Activated CD4-positive, alpha-beta T cell treated with anti-CD3 and anti-CD28 coated beads for 48 hours (primary cell): ENCODE results near the gene RALGPS2.
"Not testable (repeated sequence)": the region's sequence is repeated elsewhere in the genome, so short reads cannot be mapped to it uniquely, and the experiment has no call there.

ENCODE experiments used
- DNase-seq: peaks from one replicate; pipeline ENCODE4 v3.0.0-alpha.2; 2020

Gene RALGPS2

DNA sequence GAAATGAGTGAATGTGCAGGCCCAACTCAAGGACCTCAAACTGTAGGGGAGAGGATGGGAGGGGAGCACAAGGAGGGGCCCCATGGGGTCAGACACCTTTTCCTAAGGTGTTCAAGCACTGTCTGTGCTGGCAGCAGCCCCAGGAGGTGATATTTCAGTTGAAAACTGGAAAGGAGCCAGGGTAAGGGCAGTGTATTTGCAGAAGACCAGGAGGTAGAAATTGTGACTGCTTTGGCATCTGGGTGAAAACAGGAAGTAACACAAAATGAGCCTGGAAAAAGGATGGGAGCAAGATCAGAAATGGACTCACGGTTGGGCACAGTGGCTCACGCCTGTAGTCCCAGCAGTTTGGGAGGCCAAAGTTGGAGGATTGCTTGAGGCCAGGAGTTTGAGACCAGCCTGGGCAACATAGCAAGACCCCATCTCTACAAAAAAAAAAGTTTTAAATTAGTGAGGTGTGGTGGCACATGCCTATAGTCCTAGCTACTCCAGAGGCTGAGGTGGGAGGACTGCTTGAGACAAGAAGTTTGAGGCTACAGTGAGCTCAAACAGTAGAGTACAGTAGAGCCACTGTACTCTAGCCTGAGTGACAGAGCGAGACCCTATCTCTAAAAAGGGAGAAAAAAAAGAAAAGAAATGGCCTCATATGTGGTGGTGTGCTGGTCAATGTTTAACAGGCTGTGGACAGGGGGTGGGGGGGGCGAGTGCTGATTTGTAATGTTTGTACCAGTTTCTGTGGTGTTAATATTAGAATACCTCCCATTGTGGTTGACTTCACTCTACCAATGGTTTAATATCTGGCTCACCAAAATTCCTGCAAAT is 222.0 kb downstream of the RALGPS2 start:
- no peak for DNase-seq

GRCh38 chr1:178947677-178947981 is 222.6 kb downstream of the RALGPS2 start:
- no peak for DNase-seq

DNA sequence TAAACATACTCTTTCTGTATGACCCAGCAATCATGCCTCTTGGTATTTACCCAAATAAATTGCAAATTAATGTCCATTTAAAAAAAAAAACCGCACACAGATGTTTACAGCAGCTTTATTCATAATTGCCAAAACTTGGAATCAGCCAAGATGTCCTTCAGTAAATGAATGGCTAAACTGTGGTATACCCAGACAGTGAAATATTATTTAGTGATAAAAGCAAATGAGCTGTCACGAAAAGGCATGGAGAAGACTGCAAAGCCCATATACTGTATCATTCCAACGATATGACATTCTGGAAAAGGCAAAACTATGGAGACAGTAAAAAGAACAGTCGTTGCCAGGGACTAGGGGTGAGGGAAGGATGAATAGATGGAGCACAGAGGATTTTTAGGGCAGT is 223.6 kb downstream of the RALGPS2 start:
- no peak for DNase-seq

DNA sequence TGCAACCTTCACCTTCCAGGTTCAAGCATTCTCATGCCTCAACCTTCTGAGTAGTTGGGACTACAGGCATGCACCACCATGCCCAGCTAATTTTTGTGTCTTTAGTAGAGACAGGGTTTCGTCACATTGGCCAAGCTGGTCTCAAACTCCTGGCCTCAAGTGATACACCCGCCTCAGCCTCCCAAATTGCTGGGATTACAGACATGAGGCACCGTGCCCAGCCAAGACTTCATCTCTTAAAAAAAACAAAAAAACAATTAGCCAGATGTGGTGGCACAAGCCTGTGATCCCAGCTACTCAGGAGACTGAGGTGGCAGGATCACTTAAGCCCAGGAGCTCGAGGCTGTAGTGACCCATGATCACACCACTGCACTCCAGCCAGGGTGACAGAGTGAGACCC is 224.8 kb downstream of the RALGPS2 start:
- not testable (repeated sequence) for DNase-seq

DNA sequence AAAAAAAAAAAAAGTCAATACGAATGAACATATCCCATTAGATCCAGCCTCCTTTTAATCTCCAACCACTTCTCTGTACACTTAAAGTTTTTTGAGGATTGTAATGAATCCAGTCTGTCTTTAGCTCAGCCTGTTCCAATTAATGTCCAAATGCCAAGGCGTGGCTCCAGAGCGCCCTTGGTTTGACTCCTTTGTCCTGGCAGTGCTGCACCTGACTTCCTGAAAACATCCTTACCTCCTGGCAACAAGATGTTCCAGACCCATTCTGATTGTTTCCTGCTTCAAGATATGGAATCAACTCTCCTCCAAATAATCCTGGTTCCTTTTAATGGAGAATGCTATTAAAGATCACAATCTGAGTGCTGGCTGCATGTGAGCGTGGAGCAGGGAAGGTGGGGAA is 226.6 kb downstream of the RALGPS2 start:
- DNase-seq, result no peak

DNA sequence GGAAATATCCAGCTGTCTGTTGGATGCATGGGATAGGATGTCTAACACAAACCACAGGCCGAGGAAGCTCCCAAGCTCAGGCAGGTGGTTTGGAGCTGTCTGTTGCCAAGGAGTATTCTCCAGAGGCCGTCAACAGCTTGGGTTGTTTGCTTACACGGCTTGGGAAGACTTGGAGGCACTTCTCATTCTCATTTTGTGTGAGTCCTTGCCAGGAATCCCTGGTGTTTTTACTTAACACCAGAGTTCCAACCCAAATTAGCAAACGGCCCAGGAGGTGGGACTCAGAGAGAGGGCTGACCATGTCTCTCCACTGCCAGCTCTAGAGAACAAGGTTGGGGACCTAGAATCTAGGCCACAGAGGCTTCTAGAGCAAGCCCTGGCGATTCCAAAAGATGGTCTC is 228.0 kb downstream of the RALGPS2 start:
- DNase-seq, result no peak

DNA sequence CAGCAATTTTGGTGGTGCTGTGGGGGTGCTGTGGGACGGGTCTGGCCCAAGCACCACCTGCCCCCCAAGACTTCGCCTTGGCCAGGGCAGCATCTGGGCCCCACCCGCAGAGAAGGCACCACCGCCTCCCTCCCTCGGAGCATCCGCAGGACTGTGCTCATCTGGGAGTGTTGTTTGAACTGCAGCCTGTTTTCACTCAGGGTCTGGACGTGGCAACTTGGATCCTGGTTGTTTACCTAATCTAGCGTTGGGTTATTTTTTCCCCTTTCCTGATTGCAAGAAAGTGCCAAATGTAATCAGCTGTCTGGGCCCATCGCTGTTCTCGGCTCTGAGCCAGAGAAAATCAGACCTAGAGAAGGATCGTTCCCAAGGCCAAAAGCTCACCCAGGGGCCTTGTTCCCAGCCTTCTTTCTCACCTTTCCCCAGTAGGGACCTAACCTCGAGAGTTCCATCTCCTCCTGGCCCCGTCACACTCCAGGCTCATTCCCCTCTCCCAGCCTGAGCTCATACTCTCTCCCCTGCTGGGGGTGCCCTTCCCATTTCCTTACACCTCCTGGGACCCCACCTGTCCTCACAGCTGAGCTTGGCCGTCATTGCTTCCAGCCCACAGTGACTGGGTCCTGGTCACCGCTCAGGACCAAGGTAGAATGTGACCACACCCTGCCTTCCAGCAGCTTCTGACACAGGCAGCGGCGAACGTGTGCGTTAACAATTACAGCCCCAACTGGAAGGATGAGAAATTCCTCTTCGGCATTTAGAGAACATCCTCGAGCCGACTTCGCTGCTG is 228.7 kb downstream of the RALGPS2 start:
- DNase-seq, result no peak

GRCh38 chr1:178954325-178954690 is 229.3 kb downstream of the RALGPS2 start:
- no peak for DNase-seq

GRCh38 chr1:178954937-178955336 is 229.9 kb downstream of the RALGPS2 start:
- no peak for DNase-seq

GRCh38 chr1:178955391-178955954 is 230.4 kb downstream of the RALGPS2 start:
- no peak for DNase-seq

DNA sequence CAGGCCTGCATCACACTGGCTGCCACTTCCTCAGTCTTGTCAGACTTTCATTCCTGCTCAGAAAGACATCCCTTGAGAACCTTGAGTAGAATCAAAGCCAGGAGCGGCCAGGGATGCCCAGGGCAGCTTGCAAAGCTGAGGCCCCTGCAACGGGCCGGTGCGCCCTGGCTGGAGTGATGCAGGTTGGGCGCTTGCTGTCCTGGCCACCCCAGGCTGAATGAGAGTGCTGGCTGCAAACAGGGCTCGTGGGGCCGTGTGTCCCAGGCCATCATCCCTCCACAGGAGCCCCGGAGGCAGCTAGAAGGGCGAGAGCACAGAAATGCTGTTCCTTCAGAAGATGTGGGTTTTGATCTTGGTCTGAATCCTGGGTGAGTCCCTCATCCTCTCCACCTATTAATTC is 233.4 kb downstream of the RALGPS2 start:
- DNase-seq, result no peak

DNA sequence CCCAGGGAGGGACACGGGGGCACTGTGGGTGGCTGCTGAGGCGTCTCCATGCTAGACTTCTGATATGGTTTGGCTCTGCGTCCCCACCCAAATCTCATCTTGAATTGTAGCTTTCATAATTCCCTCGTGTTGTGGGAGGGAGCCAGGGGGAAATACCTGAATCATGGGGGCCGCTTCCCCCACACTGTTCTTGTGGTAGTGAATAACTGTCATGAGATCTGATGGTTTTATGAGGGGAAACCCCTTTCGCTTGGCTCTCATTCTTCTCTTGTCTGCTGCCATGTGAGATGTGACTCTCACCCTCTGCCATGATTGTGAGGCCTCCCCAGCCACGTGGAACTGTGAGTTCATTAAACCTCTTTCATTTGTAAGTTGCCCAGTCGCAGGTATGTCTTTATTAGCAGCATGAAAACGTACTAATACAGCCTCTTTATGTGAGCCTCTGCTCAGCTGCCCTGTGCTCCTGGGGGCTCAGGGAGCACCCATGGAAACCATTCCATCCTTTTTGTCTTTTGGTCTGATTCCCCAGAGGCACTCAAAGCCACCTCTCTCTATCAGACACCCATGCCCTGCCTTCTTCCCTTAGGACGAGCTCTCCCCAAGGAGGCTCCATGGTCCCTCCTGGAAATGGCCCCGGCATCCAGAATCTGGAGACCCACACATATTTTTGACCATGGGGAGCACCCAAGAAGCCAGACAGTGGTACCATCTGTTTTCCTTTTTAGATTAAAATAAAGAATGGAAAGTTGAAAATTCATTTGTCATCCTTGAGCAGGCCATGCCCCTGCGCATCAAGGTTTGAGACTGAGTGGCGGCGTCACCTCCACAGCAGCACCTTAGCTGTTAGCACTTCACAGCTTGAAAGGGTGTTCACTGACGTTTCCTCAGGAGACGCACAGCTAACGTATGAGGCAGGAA is 234.8 kb downstream of the RALGPS2 start:
- peak; percentile 16 for DNase-seq

- no peak for DNase-seq
These were observed 235.6 kb downstream of the RALGPS2 start for GRCh38 chr1:178960482-178961240.

GRCh38 chr1:178961331-178961730 is 236.3 kb downstream of the RALGPS2 start:
- DNase-seq, result no peak

- DNase-seq, result no peak
These were observed 236.8 kb downstream of the RALGPS2 start for GRCh38 chr1:178961868-178962267.

DNA sequence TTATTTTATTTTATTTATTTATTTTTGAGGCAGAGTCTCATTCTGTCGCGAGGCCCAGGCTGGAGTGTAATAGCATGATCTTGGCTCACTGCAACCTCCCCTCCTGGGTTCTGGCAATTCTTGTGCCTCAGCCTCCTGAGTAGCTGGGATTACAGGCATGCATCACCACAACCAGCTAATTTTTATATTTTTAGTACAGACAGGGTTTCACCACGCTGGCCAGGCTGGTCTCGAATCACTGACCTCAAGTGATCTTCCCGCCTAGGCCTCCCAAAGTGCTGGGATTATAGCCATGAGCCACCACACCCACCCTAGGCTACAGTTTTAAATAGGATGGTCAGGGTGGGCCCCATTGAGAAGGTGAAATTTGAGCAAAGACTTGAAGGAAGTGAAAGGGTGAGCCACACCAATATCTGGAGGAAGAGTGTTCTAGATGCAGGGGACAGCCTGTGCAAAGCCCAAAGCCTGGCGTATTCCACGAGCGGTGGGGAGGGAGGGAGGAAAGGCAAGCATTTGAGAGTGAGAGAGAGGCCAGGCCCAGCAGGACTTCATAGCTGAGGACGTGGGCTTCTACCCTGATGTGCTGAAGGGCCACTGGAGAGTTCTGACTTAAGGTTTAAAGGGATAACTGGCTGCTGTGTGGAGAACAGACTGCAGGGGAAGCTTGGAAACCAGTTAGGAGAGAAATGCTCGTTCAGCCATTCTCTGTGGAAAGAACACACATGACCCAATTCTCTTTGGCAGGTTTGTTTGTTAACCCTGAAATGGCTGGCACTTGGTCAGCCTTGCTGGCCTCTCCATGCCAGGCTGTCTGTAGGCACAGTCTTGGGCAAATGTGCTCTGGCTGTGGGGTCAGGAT is 238.0 kb downstream of the RALGPS2 start:
- no peak for DNase-seq

DNA sequence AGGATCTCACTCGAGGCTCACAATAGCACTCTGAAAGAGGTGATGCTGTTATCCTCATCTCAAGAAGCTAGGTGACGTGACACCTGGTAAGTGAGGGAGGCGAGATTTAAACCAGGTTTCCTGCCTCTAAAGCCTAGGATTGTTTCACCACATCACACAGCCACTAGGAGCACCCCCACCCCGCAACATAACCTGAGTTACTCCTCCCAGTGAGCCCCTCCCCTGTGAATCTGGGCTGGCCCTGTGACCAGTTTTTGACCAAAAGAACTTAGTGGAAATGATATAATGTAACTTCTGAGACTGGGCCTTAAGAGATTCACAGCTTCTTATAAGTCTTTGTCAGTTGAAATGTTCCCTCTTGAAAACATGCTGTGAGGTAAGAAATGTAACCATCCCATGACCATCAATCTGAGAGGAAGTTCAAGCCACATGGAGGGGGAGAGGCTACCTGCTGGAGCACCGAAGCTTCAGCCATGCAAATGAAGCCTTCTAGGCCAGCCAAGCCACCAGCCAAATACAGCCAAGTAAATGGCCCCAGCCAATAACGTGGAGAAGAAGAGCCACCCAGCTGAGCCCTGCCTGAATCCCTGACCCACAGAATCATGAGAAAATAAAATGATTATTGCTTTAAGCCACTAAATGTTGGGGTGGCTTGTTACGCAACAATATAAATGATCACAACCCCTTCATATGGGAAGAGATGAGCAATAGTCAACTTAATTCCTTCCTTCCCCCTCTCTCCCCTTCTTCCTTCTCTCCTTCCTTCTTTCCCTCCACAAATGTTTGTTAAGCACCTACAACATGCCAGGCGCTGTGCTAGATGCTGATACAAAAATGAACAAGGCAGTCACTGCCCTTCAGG is 239.7 kb downstream of the RALGPS2 start:
- no peak for DNase-seq

DNA sequence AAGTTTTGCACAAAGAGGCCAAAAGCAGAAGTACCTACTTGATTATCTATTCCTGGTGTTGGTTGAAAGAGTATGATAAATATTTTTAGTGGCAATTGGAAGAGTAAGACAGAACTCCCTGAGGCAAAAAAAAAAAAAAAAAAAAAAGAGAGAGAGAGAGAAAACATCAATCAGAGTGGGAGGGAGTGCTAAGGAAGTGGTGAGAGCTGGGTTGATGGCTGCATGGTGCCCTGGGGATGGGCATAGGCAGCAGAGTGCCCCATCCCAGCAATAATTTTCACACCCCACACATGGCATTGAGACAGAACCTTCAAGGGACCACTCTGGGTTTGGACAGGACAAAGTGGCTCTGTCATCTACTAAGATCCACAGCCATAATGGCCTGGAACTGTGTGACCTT is 241.3 kb downstream of the RALGPS2 start:
- DNase-seq, result no peak

DNA sequence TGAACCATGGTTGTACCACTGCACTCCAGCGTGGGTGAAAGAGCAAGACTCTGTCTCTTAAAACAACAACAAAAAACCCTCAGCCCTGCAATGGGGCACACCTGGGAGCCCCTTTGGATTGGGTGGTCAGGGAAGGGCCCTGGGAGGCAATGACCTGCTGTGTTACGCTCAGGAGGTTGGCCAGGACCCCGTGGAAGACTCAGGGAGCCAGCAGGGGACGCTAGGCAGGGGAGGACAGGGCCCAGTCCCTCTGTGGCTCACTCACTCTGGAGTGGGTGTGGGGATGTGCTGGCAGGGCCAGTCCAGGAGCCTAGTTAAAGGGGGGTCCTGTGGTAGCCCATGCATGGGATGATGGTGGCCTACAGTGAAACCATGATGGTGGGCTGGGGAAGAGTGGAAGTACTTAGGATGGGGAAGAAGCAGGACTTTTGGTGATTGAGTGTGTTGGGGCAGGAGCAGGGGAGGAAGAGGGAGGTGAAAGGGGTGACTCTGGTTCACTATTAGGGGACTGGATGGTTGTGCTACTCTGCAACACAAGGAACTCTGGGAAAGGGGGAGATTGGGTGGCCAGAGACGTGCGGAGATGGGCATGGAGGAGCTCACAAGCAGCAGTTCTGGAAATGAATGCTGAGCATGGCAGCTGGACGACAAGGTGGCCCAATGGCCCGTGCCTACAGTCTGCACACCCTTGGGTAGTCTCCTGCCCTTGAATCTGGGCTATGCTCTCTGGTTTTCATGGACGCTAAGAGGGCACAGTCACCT is 244.4 kb downstream of the RALGPS2 start:
- DNase-seq, result no peak

DNA sequence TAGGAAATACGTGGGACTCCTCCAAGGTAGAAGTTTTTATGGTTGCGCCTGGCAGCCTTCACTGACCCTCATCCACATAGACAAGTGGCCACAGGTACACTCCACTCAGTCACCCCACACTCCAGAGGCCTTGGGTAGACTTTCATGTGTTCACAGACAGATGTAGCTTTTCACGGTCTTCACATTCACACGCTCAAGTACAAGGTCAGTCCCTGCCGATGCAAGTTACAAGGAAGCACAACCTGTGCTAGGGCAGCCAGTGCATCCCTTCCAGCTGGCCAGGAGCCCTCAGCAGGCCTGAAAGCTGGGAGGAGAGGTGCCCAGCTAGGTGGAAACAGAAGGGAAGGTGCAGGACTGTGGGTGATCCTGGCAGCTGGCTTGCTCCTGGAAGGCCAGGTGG is 245.1 kb downstream of the RALGPS2 start:
- no peak for DNase-seq
